Adipose tissue (tissue), 3 donors: ENCODE results near the gene CDH4. TPM values are rescaled to one million over a fixed set of nuclear protein-coding genes. Genes with fewer than 3 reads are reported as not detected.

Experiments
- H3K27ac ChIP-seq: one replicate; pipeline ENCODE4 v1.5.1; 2013; ENCODE audit warnings: low read depth, low read length
- WGBS, 3 donors: extraction: QIAGEN DNeasy Blood & Tissue Kit; methylation state at CpG; one replicate each; pipeline ENCODE4 v1.1.7; 2013; 5-methylcytosine and 5-hydroxymethylcytosine counted together
- polyA plus RNA-seq, 3 donors: library from polyadenylated mRNA; stranded (reverse); fragments of 200-250 nt; gene quantifications; one replicate each; pipeline ENCODE4 v1.2.3, GENCODE V29; 2013
- donor health status: healthy with polysubstance abuse.
- donor health status: Bipolar disorder and iron deficiency.
- donor health status: healthy.

CDH4 gene
- polyA plus RNA-seq, 3 donors: 0.04 to 0.11 (median 0.05) TPM

GRCh38 chr20:61341605-61342004 lies 89.5 kb downstream of the CDH4 start:
- WGBS, 3 donors: 78 to 92% (median 85%) methylated on average over 5 of the region's 5 CpGs
- H3K27ac ChIP-seq: no peak overlapping the region

DNA sequence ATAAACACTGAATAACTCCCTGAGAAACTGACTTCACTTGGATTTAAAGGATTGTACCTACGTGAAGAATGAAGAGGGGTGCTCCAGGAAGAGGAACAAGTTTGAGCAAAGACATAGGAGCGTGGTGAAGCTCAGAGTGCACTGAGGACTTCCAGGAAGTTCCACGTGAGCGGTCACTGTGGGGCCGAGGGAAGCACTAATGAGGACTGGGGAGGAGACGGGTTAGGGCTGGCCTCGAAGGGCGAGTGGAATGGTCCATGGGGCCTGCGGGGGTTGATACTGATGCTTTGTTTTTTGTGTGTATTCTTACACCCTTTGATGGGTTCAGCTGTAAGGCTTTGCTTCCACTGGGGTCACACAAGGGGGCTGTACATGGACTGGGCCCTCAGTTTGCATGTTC lies 91.9 kb downstream of the CDH4 start:
- WGBS, 3 donors: 75 to 81% (median 76%) methylated on average over 9 of the region's 9 CpGs
- H3K27ac ChIP-seq: no peak overlapping the region

GRCh38 chr20:61345656-61346055 lies 93.6 kb downstream of the CDH4 start:
- WGBS, 3 donors: 33 to 67% (median 64%) methylated on average over 8 of the region's 8 CpGs
- no peak overlapping the region for H3K27ac ChIP-seq

DNA sequence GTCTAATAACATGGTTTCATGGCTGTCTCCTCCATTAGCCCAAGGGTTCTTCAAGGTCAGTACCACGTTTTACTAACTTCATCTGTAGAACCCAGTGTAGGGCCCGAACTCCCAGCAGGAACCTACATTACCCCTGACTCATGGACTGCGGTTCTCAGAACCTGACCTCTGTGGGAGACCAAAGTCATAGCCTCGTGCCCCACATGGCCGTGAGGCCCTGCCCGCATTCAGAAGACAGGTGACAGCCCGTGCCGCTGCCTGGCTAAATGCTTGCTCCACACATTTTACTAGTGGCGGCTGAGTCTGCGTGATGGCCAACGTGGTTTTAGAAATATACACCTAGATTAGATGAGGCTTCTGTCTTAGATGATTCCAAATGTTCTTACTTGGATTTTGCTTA lies 94.9 kb downstream of the CDH4 start:
- WGBS, 3 donors: 85 to 90% (median 85%) methylated on average over 11 of the region's 11 CpGs
- H3K27ac ChIP-seq: no peak overlapping the region

DNA sequence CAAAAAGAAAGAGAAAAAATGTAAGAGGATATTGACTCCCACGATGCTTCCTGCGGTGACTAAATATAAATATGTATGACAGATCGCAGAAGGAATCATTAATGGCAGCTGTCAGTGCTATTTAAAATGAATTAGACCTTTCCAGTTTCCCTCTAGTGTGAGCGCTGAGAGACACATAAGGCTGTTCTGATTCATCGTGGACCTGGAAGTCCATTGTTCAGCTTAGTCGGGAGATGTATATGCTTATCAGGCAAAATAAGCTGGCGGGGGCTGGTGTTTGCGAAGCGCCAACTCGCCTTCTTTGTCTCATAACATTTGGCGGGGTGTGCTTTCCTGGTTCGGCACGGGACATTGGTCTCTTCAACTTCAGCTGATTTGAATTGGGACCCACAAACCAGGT lies 95.4 kb downstream of the CDH4 start:
- H3K27ac ChIP-seq: no peak overlapping the region
- WGBS, 3 donors: 81 to 89% (median 86%) methylated on average over 13 of the region's 13 CpGs

GRCh38 chr20:61349447-61350165 lies 97.5 kb downstream of the CDH4 start:
- 75 to 85% (median 77%) methylated on average over 19 to 21 of the region's 21 CpGs for WGBS, 3 donors

DNA sequence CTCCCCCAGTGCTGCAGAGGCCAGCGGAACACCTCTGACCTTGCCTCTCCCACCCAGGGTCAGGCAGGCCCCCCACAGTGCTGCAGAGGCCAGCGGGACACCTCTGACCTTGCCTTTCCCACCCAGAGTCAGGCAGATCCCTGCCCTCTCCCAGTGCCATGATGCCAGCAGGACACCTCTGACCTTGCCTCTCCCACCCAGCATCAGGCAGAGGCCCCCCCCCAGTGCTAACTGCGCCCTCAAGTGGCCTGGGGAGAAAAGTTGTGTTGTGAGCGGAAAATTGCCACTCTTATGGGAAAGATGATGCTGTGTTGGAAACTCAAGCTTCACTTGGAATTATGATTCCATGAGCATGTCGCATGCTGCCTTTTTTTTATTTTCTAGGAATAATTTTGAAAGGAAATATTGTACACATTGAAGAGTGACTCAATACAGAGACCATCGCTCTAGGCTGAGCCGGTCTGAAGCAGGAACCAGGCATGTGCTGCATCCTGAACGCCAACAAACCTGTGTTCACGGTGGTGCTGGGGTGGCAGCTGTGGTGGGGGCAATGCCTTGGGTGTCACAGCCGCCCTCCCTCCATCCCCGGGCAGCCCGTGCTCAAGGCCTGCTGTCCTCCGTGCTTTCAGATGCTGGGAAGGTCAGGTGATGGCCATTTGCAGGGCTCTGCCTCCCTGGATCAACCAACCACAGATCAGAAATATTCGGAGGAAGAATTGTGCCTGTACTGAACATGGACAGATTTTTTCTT lies 98.6 kb downstream of the CDH4 start:
- 82 to 84% (median 83%) methylated on average over 13 to 14 of the region's 14 CpGs for WGBS, 3 donors

More at GRCh38 chr20:61349447-61350165, 97.5 kb downstream of the CDH4 start:
- H3K27ac ChIP-seq: no peak overlapping the region

DNA sequence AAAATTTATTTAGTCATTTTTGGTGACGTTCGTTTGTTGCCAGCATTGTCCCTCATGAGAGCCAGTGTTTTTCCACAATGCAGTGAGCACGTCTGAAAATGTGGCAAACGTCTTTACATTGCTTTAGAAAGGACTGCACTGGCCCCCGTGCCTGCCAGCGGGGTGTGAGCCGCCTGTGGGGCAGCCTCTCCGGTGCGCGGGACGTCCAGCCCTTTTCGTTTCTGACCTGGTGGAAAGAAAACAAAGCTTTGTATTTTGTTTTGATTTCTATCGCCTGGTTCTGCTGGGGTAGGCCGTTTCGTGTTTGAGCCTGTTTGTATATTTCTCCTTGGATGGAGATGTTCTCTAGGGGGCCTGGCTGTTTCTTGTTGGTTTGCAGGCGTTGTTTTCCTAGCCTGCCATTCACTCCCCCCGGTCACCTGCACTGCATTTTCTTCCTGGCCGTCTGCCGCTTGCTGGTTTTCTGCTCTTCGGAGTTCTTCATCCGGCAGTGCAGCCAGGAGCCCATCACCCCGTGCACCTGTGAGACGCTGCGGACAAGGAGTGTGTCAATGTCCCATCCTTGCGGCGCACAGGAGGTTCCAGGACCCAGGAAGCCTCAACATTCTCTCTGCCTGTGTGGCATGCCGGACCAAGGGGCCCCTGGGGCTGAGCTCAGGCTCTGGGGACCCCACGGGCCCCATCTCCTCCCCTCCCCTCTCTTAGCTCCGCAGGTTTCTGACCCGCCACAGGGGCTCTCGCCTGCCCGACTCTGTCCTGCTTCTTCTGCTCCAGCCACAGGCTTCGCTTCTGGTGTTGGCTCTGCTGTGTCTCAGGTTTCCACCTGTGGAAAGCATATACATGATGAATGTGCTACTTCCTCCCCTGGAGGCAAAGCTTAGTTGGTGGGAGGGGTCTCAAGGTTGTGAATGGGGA lies 100.5 kb downstream of the CDH4 start:
- WGBS, 3 donors: 10 to 20% (median 15%) methylated on average over 33 of the region's 33 CpGs
- no peak overlapping the region for H3K27ac ChIP-seq

More for the DNA sequence above, 98.6 kb downstream of the CDH4 start:
- no peak overlapping the region for H3K27ac ChIP-seq

DNA sequence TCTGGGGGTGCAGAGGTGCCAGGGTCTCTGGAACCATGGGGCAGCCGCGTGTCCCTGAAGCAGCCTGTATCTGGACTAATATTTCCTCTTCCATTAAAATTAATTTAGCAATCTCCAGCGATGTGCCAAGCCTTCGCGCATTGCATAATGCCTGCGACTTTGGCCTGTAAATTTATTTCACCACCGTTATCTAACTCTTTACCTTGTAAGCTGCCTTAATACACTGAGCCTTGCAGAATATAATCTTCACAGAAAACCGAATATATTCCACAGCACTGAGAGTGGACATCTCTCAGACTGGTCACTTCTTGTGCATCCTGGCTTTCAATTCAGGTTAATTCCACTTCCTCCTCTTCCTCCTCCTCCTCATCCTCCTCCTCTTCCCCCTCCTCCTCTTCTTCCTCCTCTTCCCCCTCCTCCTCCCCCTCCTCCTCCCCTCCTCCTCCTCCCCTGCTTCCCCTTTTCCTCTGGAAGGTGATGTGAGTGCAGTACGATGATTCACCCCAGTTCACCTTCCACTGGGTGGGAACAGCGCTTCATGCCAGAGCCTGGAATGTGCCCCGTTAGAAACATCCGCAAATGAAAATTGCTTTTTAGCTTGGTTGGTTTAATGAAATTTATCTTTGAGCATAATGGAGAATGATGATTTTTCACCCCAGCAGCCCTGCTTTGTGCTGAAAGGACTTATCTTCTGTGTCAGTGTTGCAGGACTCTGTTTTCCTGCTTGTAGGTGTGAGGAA lies 101.4 kb downstream of the CDH4 start:
- 46 to 56% (median 53%) methylated on average over 12 of the region's 12 CpGs for WGBS, 3 donors
- no peak overlapping the region for H3K27ac ChIP-seq

GRCh38 chr20:61354001-61354390 lies 101.9 kb downstream of the CDH4 start:
- WGBS, 3 donors: 60 to 63% (median 61%) methylated on average over 18 of the region's 18 CpGs
- no peak overlapping the region for H3K27ac ChIP-seq

GRCh38 chr20:61354501-61354900 lies 102.4 kb downstream of the CDH4 start:
- 71 to 77% (median 75%) methylated on average over 10 of the region's 10 CpGs for WGBS, 3 donors

GRCh38 chr20:61354901-61355495 lies 102.9 kb downstream of the CDH4 start:
- 66 to 83% (median 75%) methylated on average over 12 of the region's 12 CpGs for WGBS, 3 donors
- no peak overlapping the region for H3K27ac ChIP-seq

More at GRCh38 chr20:61354501-61354900, 102.4 kb downstream of the CDH4 start:
- H3K27ac ChIP-seq: no peak overlapping the region

GRCh38 chr20:61355585-61355984 lies 103.5 kb downstream of the CDH4 start:
- WGBS, 3 donors: 78 to 87% (median 83%) methylated on average over 5 of the region's 5 CpGs
- H3K27ac ChIP-seq: no peak overlapping the region

DNA sequence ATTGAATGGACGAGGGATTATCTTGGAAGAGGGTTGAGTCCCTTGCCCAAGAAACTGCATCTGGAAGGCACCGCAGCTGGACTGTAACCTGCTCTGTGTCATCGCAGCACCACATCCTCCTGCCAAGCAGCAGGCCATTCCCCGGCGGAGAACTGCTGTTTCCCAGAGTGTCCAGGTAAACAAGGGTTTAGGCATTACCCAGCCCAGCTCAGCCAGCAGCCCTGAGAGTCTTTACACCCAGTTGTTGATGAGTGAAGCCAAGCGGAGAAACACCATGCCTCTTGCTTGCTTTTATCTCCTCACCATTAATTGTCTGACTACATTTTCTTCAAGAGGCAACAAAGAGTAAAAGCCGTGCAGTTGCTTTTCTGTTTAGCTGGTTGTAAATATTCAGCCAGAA lies 104.1 kb downstream of the CDH4 start:
- no peak overlapping the region for H3K27ac ChIP-seq
- WGBS, 3 donors: 49 to 66% (median 63%) methylated on average over 7 of the region's 7 CpGs

- WGBS, 3 donors: 82 to 86% (median 84%) methylated on average over 11 of the region's 11 CpGs
These were observed 105.1 kb downstream of the CDH4 start for GRCh38 chr20:61357119-61357518.

GRCh38 chr20:61359254-61359653 lies 107.2 kb downstream of the CDH4 start:
- WGBS, 3 donors: 55 to 74% (median 73%) methylated on average over 17 of the region's 17 CpGs
- no peak overlapping the region for H3K27ac ChIP-seq

More at GRCh38 chr20:61357119-61357518, 105.1 kb downstream of the CDH4 start:
- no peak overlapping the region for H3K27ac ChIP-seq

GRCh38 chr20:61360296-61360695 lies 108.2 kb downstream of the CDH4 start:
- WGBS, 3 donors: 70 to 72% (median 71%) methylated on average over 9 of the region's 9 CpGs
- H3K27ac ChIP-seq: no peak overlapping the region

GRCh38 chr20:61360940-61361339 lies 108.9 kb downstream of the CDH4 start:
- no peak overlapping the region for H3K27ac ChIP-seq
- 62 to 70% (median 65%) methylated on average over 8 of the region's 8 CpGs for WGBS, 3 donors
